H1 (cell line): ENCODE data around the gene DRC1. TPM values are rescaled to one million over a fixed set of nuclear protein-coding genes. Genes with fewer than 3 reads are reported as not detected.

Source experiments
- CHD7 ChIP-seq: fragments of 300-600 bp; sonication (generic); IDR thresholded peaks from 2 replicates; pipeline ENCODE4 v1.7.1; 2012; ENCODE audit warnings: low read length, moderate library complexity, mild to moderate bottlenecking, inconsistent platforms; ENCODE audit not compliant: insufficient replicate concordance
- CREB1 ChIP-seq: IDR thresholded peaks from 2 replicates; pipeline ENCODE4 v1.6.1; 2012; ENCODE audit warnings: inconsistent platforms
- RAD21 ChIP-seq, 2 experiments: IDR thresholded peaks in 1 of 2; conservative IDR thresholded peaks in 1 of 2; 2 replicates each; pipeline ENCODE4 v1.6.1; 2011; ENCODE audit warnings: low read depth in 2 of 2, low read length in 2 of 2, improper control_type of control experiment in 1 of 2, inconsistent platforms in 1 of 2, mild to moderate bottlenecking in 1 of 2, moderate library complexity in 1 of 2
- polyA plus RNA-seq, 7 experiments: library from polyadenylated mRNA; depleted of rRNA in 3 of 7; stranded (reverse) in 5 of 7; unstranded in 2 of 7; fragments of >200 nt in 5 of 7; fragments of 200-250 nt in 2 of 7; gene quantifications; 1 replicate in 5 of 7; 2 replicates in 1 of 7; 4 replicates in 1 of 7; pipeline versions ENCODE4 v1.2.1 to v1.2.3, GENCODE V29; 2011 to 2013; ENCODE audit warnings: missing spikeins in 2 of 7, mixed read lengths in 2 of 7
- total RNA-seq: library from RNA; stranded (reverse); fragmentation: NEBNext Ultra II Directional; extraction: Animal tissue kit (Norgen Biotek cat#: 25700); gene quantifications from 2 replicates; pipeline ENCODE4 v1.2.1, GENCODE V29; 2021

DRC1 gene
- total and polyA plus RNA-seq, 2 of the 8 experiments (the other 6 are each of a cell fraction or from before 2014, with no cell fraction given) = 0.08 TPM; not detected in 1

- no peak for TF ChIP-seq CHD7
- TF ChIP-seq RAD21 (IDR thresholded peaks at IDR 0.05 in 1 of 2, conservative IDR thresholded peaks at IDR 0.05 in 1 of 2; ENCODE audit: low read depth in 2 of 2, low read length in 2 of 2) = no peak
- no peak for TF ChIP-seq CREB1
Observed at GRCh38 chr2:26478366-26478765, 76.6 kb downstream of the DRC1 start (continued).
